Measurements from ENCODE around the gene CD244. TPM values are rescaled to one million over a fixed set of nuclear protein-coding genes. Genes with fewer than 3 reads are reported as not detected.
"Not testable (repeated sequence)": the region's sequence is repeated elsewhere in the genome, so short reads cannot be mapped to it uniquely, and the experiment has no call there.

Gene CD244
- total RNA-seq, 1 donor from 2014 or later = not detected

- TF ChIP-seq, protein P1, sequence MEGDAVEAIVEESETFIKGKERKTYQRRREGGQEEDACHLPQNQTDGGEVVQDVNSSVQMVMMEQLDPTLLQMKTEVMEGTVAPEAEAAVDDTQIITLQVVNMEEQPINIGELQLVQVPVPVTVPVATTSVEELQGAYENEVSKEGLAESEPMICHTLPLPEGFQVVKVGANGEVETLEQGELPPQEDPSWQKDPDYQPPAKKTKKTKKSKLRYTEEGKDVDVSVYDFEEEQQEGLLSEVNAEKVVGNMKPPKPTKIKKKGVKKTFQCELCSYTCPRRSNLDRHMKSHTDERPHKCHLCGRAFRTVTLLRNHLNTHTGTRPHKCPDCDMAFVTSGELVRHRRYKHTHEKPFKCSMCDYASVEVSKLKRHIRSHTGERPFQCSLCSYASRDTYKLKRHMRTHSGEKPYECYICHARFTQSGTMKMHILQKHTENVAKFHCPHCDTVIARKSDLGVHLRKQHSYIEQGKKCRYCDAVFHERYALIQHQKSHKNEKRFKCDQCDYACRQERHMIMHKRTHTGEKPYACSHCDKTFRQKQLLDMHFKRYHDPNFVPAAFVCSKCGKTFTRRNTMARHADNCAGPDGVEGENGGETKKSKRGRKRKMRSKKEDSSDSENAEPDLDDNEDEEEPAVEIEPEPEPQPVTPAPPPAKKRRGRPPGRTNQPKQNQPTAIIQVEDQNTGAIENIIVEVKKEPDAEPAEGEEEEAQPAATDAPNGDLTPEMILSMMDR (IDR thresholded peaks at IDR 0.05; ENCODE audit: insufficient read depth, low read length, poor library complexity, severe bottlenecking) = no peak
- no peak overlapping the region for H3K4me3 ChIP-seq (ENCODE audit: low read depth, low read length)
- no peaks in the 10 kb centered on the region for H3K27me3 ChIP-seq (ENCODE audit: control insufficient read depth, insufficient read depth, low read length)
- no peaks in the 10 kb centered on the region for H3K36me3 ChIP-seq (ENCODE audit: control insufficient read depth, insufficient read depth, low read length)
- no peak for DNase-seq (ENCODE audit: low read depth)
These were observed 19.9 kb upstream of the CD244 start for GRCh38 chr1:160882582-160882981.

GRCh38 chr1:160881264-160881663 is 18.6 kb upstream of the CD244 start:
- not testable (repeated sequence) for H3K36me3 ChIP-seq (ENCODE audit: control insufficient read depth, insufficient read depth, low read length); DNase-seq (ENCODE audit: low read depth); H3K27me3 ChIP-seq (ENCODE audit: control insufficient read depth, insufficient read depth, low read length); H3K4me3 ChIP-seq (ENCODE audit: low read depth, low read length)

DNA sequence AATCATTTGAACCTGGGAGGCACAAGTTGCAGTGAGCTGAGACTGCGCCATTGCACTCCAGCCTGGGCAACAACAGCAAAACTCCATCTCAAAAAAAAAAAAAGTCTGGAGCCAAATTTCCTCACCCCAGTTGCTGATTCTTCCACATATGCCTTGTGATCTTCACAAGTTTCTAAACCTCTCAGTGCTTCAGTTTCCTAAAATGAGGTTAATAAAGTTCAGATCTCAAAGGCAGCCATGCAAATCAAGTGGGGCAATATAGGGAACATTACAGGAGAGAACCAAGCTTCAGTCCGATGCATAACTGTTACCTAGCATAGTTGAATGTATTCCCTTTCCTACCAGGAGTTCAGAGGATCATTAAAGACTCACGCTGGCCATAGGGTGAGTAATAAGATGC is 17.5 kb upstream of the CD244 start:
- Histone ChIP-seq H3K27me3 (ENCODE audit: control insufficient read depth, insufficient read depth, low read length) (no peaks in the 10 kb centered on the region), H3K36me3 (ENCODE audit: control insufficient read depth, insufficient read depth, low read length) (no peaks in the 10 kb centered on the region), H3K4me3 (ENCODE audit: low read depth, low read length) (no peak overlapping the region)
- TF ChIP-seq, protein P1 (IDR thresholded peaks at IDR 0.05; ENCODE audit: insufficient read depth, low read length, poor library complexity, severe bottlenecking) = no peak
- DNase-seq (ENCODE audit: low read depth) = no peak

GRCh38 chr1:160879056-160879455 is 16.4 kb upstream of the CD244 start:
- no peak for DNase-seq (ENCODE audit: low read depth)
- no peak overlapping the region for H3K4me3 ChIP-seq (ENCODE audit: low read depth, low read length)
- TF ChIP-seq, protein P1 (IDR thresholded peaks at IDR 0.05; ENCODE audit: insufficient read depth, low read length, poor library complexity, severe bottlenecking) = no peak
- no peaks in the 10 kb centered on the region for H3K27me3 ChIP-seq (ENCODE audit: control insufficient read depth, insufficient read depth, low read length)
- H3K36me3 ChIP-seq (ENCODE audit: control insufficient read depth, insufficient read depth, low read length) = no peaks in the 10 kb centered on the region

DNA sequence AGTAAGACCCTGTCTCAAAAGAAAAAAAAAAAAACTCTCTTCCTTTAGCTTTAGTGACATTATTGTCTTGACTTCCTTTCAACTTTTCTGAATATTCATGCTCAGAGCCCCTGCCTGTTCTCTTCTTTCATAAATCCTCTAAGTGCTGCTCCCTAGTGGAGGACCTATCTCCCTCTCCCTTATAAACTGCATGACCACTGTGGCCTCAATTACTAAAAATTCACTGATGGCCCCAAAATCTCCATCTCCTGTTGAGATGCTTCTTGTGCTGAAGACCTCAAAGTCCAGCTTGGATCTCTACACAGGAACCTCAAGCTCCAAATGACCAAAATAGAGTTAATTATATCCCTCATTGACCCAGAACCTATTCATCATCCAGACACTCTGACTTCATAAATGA is 14.5 kb upstream of the CD244 start:
- Histone ChIP-seq H3K4me3 (ENCODE audit: low read depth, low read length) (no peak overlapping the region), H3K36me3 (ENCODE audit: control insufficient read depth, insufficient read depth, low read length) (no peaks in the 10 kb centered on the region), H3K27me3 (ENCODE audit: control insufficient read depth, insufficient read depth, low read length) (no peaks in the 10 kb centered on the region)
- TF ChIP-seq, protein P1 (IDR thresholded peaks at IDR 0.05; ENCODE audit: insufficient read depth, low read length, poor library complexity, severe bottlenecking) = no peak
- DNase-seq (ENCODE audit: low read depth) = no peak

GRCh38 chr1:160876311-160876710 is 13.6 kb upstream of the CD244 start:
- Histone ChIP-seq H3K36me3 (ENCODE audit: control insufficient read depth, insufficient read depth, low read length) (no peaks in the 10 kb centered on the region), H3K27me3 (ENCODE audit: control insufficient read depth, insufficient read depth, low read length) (no peaks in the 10 kb centered on the region), H3K4me3 (ENCODE audit: low read depth, low read length) (no peak overlapping the region)
- no peak for DNase-seq (ENCODE audit: low read depth)
- TF ChIP-seq, protein P1 (IDR thresholded peaks at IDR 0.05; ENCODE audit: insufficient read depth, low read length, poor library complexity, severe bottlenecking) = no peak

- DNase-seq (ENCODE audit: low read depth); H3K27me3 ChIP-seq (ENCODE audit: control insufficient read depth, insufficient read depth, low read length); H3K36me3 ChIP-seq (ENCODE audit: control insufficient read depth, insufficient read depth, low read length); H3K4me3 ChIP-seq (ENCODE audit: low read depth, low read length): not testable (repeated sequence)
These were observed 12.9 kb upstream of the CD244 start for GRCh38 chr1:160875591-160875990.
